Prostate gland (tissue), 2 donors: ENCODE data around the gene AGPS.

Experiments
- POLR2A ChIP-seq: fragments of 450-650 bp; IDR thresholded peaks from one replicate; pipeline ENCODE4 v1.6.1; 2016; ENCODE audit warnings: antibody characterized with exemption, mild to moderate bottlenecking
- TF ChIP-seq, protein P1 (sequence below), 4 experiments: fragments of 200-600 bp in 2 of 4; fragments of 450-650 bp in 2 of 4; sonication (generic) in 2 of 4; IDR thresholded peaks; 1 replicate in 3 of 4; 2 replicates in 1 of 4; pipeline ENCODE4 v1.5.1; 2016 to 2019; ENCODE audit warnings: antibody characterized with exemption in 4 of 4, mild to moderate bottlenecking in 2 of 4, moderate library complexity in 2 of 4

DNA sequence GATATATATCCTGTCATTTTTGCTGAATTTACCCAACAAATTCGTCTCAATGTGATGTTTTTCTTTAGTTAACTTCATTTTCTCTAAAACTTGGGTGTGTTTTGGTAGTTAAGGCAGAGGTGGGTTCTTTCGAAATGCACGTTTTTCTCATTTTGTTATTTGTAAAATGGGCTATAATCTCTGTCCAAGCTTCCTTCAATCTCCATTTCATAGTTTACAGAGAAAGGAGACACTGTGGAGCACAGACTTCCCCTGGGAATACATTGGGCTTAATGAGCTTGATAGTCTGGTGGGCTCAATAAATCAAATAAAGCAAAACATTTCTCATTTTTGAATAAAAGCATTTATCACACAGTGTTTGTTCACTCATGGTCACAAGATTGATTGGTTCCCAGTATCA lies 145.1 kb downstream of the AGPS start:
- TF ChIP-seq, protein P1, sequence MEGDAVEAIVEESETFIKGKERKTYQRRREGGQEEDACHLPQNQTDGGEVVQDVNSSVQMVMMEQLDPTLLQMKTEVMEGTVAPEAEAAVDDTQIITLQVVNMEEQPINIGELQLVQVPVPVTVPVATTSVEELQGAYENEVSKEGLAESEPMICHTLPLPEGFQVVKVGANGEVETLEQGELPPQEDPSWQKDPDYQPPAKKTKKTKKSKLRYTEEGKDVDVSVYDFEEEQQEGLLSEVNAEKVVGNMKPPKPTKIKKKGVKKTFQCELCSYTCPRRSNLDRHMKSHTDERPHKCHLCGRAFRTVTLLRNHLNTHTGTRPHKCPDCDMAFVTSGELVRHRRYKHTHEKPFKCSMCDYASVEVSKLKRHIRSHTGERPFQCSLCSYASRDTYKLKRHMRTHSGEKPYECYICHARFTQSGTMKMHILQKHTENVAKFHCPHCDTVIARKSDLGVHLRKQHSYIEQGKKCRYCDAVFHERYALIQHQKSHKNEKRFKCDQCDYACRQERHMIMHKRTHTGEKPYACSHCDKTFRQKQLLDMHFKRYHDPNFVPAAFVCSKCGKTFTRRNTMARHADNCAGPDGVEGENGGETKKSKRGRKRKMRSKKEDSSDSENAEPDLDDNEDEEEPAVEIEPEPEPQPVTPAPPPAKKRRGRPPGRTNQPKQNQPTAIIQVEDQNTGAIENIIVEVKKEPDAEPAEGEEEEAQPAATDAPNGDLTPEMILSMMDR (IDR thresholded peaks at IDR 0.05) = no peak
- no peak for TF ChIP-seq POLR2A
